ENCODE measurements around the gene VIT.
"Not testable (repeated sequence)": the region's sequence is repeated elsewhere in the genome, so short reads cannot be mapped to it uniquely, and the experiment has no call there.

Gene VIT

DNA sequence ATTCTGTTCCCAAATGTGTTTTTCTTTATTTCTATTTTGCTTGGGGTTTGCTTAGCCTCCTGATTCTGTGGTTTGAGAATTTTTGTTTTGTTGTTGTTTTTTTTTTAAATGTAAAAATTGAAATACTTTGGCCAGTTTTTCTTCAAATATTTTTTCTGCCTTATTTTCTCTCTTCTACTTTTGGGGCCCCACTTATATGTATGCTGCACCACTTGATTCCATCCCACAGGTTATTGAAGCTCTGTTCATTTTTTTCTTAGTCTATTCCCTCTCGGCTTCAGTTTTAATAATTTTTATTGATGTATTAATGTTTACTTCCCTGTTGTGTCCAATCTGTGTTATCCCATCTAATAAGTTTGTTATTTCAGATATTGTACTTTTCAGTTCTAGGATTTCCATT lies 17.7 kb upstream of the VIT start:
- no peak for DNase-seq (ENCODE audit: low read depth)

DNA sequence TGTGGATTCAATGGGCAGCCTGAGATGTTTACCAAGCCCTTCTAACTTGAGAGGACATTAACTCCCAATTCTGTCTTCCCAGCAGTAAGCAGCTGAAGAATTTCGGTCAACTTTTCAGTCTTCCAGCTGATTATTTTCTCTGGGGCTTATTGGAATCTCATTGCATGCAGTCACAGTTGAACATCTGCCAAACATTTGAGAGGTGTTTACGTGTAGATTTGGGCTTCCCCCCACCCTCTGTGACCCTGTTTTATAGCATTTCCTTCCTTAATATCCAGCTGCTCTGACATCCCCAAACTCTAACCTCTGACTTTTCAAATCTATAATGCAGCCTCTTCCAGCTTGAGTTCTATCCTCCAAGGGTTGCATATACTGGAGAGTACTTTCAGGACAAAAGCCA lies 16.5 kb upstream of the VIT start:
- no peak for DNase-seq (ENCODE audit: low read depth)

DNA sequence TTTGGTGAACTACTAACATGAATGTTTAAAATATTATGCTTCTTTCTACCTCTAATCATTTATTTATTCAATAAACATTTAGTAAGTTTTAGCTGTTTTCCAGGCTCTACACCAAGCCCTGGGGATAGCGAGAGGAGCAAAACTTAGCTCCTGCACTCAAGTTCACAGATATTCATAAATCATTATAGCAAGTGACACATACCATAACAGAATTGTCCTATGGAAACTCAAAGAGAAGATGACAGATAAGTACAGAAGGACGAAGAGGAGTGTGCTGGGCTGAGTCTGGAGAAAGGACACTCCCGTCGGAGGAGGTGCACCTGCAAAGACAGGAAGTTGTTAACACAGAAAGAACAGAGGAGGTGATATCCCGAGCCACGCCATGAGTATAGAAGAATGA lies 13.9 kb upstream of the VIT start:
- no peak for DNase-seq (ENCODE audit: low read depth)

DNA sequence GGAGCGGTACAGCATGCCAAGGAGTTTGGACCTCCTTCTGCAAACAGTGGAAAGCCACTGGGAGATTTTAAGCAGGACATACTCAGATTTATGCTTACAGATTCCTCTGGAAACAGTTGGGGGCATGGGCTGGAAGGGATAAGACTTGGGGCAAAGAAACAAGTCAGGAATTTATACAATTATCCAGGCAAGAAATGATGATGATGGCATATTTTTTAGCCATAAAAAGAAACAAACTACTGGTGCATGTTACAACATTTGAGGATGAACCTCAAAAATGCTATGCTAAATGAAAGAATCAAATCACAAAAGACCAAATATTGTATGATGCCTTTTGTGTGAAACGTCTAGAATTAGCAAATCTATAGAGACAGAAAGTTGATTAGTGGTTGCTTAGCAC lies 13.5 kb upstream of the VIT start:
- no peak for DNase-seq (ENCODE audit: low read depth)

DNA sequence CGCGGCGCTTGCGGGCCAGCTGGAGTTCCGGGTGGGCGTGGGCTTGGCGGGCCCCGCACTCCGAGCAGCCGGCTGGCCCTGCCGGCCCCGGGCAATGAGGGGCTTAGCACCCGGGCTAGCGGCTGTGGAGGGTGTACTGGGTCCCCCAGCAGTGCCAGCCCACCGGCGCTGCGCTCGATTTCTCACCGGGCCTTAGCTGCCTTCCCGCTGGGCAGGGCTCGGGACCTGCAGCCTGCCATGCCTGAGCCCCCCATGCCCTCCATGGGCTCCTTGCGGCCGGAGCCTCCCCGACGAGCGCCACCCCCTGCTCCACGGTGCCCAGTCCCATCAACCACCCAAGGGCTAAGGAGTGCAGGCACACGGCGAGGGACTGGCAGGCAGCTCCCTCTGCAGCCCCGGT lies 8.2 kb upstream of the VIT start:
- not testable (repeated sequence) for DNase-seq (ENCODE audit: low read depth)

DNA sequence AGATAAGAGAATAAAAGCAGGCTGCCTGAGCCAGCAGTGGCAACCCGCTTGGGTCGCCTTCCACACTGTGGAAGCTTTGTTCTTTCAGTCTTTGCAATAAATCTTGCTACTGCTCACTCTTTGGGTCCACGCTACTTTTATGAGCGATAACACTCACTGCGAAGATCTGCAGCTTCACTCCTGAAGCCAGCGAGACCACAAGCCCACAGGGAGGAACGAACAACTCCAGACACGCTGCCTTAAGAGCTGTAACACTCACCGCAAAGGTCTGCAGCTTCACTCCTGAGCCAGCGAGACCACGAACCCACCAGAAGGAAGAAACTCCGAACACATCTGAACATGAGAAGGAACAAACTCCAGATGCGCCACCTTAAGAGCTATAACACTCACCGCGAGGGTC lies 7.5 kb upstream of the VIT start:
- DNase-seq (ENCODE audit: low read depth) = not testable (repeated sequence)

DNA sequence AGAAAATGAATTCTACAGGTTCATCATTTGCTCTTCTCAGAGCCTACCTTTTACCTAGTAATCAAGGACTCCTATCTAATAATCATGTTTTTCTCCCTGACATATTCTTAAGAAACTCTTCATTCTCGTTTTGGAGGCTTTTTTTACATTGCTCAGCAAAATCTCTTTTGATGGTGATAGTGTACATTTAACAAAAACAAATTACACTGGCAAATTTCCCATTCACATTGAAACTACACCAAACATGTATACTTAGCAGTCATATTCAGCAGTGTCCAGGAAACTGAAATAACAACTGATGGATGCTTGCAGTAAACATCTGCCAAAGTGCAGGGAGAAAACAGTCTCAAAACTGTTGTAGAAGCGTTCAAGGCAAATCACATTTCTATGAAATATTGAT lies 4.4 kb upstream of the VIT start:
- no peak for DNase-seq (ENCODE audit: low read depth)

DNA sequence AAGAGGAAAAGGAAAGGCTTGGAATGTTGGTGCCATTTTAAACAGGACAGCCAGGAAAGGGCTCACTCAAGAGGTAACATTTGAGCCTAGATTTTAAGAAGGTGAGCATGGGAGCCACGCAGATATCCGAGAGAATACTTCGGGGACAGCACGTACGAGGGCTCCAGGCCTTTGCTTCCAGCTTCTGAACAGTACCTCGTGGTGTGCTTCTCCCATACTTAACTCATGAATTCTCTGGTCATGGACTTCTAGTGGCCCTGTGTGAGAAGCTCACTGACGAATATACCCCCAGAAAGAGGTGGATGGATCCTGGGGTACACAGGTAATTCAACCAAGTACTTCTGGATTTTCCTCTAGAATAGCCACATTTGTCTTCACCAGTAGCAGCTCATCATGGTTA lies 2.7 kb upstream of the VIT start:
- DNase-seq (ENCODE audit: low read depth) = no peak

DNA sequence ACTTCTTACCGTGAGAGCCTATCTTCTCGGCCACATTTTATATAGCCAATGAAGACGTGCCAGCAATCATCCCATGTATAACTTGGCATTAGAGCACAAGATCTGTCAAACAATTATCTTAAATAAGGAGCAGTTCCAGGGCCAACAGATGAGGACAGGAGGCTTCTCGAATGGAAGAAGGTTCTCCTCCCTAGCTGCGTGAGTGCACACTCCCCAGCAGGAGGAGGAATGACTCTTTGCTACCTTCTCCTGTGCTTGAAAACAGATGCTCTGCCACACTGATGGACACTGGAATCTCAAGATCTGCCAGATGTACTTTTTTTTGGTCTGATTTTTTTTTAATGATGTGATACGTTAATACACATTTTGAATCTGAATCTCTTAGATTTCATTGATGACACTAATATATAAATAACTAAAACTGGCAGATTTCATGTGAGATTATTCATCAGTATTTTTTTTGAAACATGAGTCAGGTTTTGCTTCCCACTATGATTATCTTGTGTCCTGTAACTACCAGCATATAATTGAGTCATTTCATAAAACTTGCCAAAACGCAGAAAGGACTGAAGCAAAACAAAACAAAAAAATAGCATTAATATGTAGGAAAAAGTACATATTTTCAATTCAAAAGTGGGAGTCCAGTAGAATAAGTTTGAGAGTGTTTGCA lies 626 bp upstream of the VIT start:
- no peak for DNase-seq (ENCODE audit: low read depth)

DNA sequence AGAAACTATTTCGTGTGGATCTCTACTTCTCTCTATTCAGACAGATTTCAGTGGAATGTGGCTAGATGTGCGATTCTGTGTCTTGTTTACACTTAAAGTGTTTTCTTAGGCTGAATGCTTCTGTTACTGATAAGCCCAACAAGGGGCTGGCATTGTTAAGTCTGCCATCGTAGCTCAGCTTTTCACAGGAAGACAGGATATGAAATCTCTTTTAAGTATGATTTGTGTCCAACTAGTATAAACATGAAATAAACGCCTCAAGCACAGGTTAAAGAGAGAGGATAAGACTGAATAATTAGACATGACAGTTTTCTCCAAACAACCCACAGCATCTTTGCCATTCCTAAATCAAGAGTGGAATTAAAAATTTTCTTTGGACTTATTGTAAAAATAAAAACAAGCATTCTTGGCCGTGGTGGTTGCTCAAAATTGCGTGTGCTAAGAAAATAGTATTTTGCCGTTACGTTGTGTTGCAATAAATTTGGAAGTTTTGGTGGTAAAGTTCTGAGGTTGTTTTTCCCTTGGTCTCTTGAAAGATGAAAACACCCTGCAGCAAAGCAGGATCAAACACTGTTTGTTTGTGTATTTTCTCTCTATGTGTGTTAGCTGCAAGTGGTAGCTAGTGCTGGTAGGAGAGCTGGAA lies 1.0 kb downstream of the VIT start:
- no peak for DNase-seq (ENCODE audit: low read depth)

DNA sequence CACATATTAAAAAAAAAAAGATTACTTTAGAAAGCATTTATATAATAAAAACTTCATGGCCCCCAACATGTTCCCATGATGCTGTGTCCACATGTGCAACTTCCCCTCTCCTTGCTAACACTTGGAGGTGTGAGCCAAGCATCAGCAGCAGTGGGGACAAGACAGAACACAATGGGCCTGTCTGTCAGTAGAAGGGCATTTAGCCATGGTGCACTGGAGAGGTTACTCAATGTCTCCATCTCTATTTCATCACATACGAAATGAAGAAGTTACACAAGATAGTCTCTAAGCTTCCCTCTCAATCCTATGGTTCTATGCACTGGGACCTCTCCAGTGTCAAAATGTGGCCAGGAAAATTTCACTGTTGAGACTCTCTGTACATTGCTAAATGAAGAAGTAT lies 2.5 kb downstream of the VIT start:
- DNase-seq (ENCODE audit: low read depth) = no peak

DNA sequence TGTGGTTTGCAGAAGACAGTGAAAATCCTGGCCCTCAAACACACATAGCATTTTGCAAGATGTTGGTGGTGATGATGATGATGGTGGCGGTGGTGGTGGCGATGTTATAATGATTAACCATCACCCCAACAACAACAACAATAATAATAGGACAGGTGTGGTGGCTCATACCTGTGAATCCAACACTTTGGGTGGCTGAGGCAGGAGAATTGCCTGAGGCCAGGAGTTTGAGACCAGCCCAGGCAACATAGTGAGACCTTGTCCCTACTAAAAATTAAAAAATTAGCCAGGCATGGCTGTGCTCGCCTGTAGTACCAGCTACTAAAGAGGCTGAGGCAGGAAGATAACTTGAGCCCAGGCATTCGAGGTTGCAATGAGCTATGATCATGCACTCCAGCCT lies 3.8 kb downstream of the VIT start:
- DNase-seq (ENCODE audit: low read depth) = no peak

DNA sequence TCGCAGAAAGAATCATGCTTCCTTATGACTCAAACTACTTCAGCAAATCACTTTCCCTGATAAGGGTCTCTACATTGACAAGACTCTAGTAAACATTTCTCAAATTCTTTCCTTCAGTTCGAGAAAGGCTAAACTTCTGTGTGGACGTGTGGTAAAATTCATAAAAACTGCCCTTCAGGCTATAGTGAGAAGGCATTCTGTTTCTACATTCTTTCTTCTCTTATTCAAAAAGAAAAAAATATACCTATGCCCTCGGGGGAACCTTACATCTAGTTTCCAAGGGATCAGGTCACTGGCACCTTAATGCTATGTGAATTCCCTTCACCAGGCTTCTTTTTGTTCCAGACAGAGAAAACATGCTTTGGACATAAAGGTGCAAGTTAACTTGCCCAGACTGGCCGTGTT lies 4.9 kb downstream of the VIT start:
- DNase-seq (ENCODE audit: low read depth) = no peak

DNA sequence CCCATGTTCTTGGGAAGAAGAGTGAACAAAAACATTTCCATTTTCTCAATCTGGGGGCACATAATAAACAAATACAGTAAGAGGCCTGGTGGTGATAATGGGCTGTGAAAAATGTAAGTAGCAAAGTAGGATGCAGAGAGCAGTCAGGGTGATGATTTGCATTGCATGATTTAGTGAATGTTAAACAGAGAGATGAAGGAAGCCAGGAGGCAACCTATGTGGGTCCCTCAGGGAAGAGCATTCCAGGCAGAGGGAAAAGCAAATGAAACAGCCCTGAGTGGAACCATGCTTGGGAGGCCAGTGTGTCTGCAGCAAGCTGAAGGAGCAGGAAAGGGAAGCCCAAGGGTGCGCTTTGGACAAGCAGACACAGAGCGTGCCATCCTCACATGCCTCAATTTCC lies 5.4 kb downstream of the VIT start:
- no peak for DNase-seq (ENCODE audit: low read depth)

DNA sequence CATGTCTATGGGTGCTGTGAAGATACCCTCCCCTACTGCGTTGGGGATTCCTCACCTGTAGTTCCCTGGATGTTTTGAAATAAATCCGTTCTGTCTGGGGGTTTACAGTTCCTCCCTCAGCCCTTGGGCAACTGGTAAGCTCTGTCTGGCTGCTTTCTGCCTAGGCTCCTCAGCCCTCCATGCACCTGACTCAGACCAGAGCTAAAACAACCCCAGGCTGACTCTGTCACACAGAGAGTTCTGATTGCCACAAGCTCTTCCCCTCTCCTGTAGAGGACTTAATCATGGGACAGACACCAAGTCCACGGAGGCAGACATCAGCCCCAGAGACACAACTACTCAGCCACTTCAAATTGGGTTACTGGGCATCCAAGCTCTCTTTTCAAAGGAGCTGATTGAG lies 6.3 kb downstream of the VIT start:
- no peak for DNase-seq (ENCODE audit: low read depth)

DNA sequence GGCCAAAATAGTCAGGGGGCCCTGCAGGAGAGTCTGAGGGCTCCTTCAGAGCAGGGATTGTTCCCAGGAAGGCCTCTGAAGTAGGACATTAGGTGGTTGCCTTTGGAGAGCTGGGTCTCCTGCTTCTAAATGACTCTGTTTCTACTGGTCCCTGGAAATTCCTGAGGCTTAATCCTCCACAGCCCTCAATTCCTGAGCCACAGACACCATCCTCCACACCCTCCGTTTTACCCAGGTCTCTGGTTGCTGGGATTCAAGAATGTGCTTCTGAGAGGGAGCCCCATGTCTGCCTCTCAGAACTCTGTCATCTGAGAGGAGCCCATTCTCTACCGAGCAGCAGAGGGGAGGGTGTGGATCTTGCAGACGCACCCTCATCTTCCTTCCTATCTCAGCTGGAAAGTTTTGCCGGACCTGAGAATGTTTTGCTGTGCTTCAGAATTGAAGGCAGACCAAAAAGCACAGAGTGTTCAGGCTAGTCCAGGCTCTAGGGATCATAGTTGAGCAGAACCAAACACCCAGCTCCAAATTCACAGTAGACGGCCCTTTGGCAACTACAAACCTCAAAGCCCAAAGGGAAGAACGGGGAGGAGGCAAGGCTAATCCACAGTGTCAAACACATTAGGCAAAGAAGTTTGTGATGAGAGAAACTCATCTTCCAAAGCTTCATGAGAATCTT lies 8.1 kb downstream of the VIT start:
- no peak for DNase-seq (ENCODE audit: low read depth)

DNA sequence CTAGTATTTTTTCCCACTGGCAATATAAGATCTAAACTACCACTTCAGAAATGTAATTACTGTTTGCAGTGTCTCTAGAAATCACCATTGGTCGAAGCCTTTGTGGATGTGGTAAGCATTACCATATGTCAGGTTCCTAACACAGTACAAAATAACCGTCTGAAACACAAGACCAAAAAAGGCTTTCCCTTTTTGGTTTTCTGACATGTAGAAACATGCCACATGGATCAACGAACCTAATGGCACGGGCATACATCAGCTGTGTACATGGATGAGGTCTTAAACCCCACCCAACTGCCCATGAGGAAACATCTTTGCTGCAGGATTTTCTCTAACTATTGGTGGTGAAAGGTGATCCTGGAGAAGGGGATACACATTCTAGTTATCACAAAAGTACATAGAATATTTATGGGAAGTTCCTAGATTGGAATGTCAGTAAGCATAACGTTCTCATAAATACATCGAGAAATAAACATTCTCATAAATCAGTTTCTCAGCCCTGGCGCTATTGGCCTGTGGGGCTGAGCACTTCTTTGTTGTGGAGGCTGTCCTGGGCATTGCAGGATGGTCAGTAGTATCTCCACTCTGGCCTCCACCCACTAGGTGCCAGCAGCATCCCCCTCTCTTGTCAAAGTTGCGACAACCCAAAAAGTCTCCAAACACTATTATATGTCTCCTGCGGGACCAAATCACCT lies 9.0 kb downstream of the VIT start:
- DNase-seq (ENCODE audit: low read depth) = no peak

DNA sequence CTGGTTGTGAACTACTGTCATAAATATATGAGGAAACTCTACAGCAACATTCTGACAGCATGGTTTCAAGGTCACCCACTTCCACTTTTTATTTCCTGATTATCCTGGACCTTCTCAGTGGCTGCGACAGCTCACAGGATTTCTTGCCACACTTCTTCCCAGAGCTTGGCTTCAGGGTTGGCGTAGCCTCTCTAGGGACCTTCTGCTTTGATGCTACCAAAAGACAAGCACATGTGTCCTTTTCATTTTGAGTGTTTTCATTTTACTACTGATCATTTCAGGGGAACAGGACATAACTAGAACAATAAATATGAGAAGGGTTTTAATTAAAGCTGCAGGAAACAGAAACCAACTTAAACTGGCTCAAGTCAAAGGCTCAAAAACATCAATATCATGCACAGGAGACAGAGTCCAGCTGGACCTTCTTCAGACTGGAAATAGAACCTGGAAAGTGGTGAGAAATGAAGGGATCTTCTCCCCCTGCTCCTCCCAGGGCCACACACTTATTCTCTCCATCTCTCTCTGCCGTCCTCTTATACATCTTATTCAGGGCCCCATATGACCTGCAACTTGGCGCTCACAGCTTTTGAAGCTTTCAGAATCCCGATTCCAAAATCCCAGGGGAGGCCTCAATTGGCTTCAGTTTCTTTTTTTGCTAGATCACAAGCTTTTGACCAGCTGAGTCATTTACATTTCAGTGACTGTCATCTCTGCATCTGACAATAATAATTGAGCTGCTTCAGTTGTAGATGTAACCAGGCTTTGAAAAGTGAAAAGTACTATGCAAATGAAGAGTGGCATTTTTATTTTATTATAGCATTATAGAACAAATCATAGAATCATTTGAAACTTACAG lies 9.7 kb downstream of the VIT start:
- DNase-seq (ENCODE audit: low read depth) = no peak

DNA sequence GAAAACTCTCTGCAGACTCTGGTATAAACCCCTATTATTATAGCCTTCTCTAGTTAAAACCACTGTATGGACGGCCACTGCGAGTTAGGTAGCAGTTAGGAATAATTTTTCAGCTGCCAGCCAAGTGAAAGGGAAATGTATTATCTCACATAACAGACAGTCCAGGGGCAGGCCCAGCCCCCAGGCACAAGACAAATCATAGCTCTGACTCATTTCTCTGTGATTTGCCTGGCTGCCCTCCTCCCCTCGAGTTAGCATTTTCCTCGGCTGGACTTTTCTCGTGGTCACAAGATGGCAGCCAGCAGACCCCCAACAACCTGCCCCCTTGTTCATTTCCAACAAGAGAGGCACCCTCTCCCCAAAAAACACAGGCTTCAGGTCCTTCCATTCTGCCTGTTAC lies 10.5 kb downstream of the VIT start:
- no peak for DNase-seq (ENCODE audit: low read depth)

DNA sequence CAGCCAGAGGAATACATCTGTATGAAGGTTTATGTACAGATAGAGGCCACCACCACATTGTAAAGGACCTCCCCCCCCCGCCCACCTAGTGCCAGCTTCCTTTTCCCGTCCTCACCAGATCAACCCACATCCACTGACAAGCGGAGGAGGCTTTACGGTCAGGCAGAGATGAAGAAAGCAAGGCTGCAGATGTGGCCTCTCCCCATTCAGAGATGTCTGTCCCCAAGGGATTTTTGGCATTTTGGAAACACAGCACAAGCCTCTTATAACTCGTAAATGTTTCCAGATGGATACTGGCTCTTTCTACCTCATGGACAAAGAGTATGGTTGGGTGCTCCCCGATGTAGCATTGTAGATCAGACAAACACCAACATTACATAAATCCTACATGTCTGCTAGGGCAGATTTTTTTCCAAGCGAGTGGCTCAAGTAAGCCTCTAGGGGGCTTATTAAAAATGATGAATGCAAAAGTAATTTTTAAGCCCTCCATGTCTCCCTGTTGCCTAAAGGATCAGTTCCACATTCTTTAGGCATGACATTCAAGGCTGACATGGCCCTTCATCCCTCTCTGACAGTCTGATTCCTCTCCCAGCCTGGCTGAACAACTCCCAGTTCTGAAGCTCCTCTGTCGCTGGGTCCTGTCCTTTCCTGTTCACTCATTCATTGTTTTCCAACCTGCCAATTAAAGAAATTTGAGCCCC lies 11.7 kb downstream of the VIT start:
- no peak for DNase-seq (ENCODE audit: low read depth)

DNA sequence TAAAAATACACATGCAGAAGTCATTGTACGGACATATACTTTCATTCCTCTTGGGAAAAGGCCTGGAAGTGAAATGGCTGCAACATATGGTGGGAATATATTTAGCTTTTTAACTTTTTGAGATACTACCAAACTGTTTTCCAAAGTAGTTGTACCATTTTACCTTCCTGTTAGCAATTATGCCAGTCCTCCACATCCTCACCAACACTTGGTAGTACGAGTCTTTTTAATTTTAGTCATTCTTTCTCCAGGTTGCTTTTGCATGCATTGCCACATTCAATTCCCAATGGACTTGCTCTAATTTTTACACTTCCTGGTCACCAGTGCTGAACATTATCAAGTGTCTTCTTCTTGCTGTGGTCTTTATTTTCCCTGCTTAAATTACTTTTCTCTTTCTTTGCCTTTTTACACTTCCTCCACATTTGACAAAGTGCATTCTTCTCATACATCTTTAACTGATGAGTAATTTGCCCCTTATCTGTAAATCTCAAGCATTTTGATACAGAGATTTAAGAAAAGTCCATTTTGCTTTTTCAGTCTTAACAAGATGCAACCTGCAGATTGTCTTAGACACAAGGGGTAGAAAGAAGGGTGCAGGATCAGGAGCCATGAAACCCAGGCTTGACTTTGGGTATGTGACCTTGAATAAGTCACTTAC lies 14.5 kb downstream of the VIT start:
- DNase-seq (ENCODE audit: low read depth) = no peak
